HepG2 (cell line): ENCODE results near the gene DDC. TPM values are rescaled to one million over a fixed set of nuclear protein-coding genes. Genes with fewer than 3 reads are reported as not detected.

Experiments
- ARID2 ChIP-seq: sonication (generic); formaldehyde crosslinking; IDR thresholded peaks from 2 replicates; pipeline ENCODE4 v1.8.1; 2022; ENCODE audit warnings: mild to moderate bottlenecking, missing genetic modification reagents, borderline replicate concordance
- CENPX ChIP-seq: sonication (generic); formaldehyde crosslinking; IDR thresholded peaks from 2 replicates; pipeline ENCODE4 v1.9.0; 2021; ENCODE audit warnings: mild to moderate bottlenecking, missing genetic modification reagents, moderate library complexity
- IRF2 ChIP-seq: IDR thresholded peaks from 2 replicates; pipeline ENCODE4 v1.6.1; 2018; ENCODE audit warnings: missing genetic modification reagents, missing compliant biosample characterization
- KDM1A ChIP-seq: IDR thresholded peaks from 2 replicates; pipeline ENCODE4 v1.6.1; 2016; ENCODE audit warnings: missing compliant biosample characterization
- KLF6 ChIP-seq: IDR thresholded peaks from 2 replicates; pipeline ENCODE4 v1.8.0; 2016; ENCODE audit warnings: missing biosample characterization, missing genetic modification reagents
- KMT2B ChIP-seq: IDR thresholded peaks from 2 replicates; pipeline ENCODE4 v1.6.1; 2016; ENCODE audit warnings: missing genetic modification reagents, missing compliant biosample characterization
- NFE2 ChIP-seq: sonication (generic); formaldehyde crosslinking; IDR thresholded peaks from 2 replicates; pipeline ENCODE4 v1.4.0; 2020; ENCODE audit warnings: missing genetic modification reagents
- NFYC ChIP-seq: IDR thresholded peaks from 2 replicates; pipeline ENCODE4 v1.6.1; 2016; ENCODE audit warnings: missing genetic modification reagents, missing compliant biosample characterization
- NR3C1 ChIP-seq: sonication (generic); formaldehyde crosslinking; IDR thresholded peaks from 2 replicates; pipeline ENCODE4 v1.4.0; 2020; ENCODE audit warnings: missing genetic modification reagents
- REL ChIP-seq: sonication (generic); formaldehyde crosslinking; conservative IDR thresholded peaks from 2 replicates; pipeline ENCODE4 v1.8.0; 2022; ENCODE audit warnings: mild to moderate bottlenecking, missing genetic modification reagents, moderate library complexity
- ZBTB1 ChIP-seq: sonication (generic); formaldehyde crosslinking; IDR thresholded peaks from 2 replicates; pipeline ENCODE4 v1.4.0; 2020; ENCODE audit warnings: missing genetic modification reagents, borderline replicate concordance
- ZBTB8A ChIP-seq: sonication (generic); formaldehyde crosslinking; IDR thresholded peaks from 2 replicates; pipeline ENCODE4 v1.4.0; 2020; ENCODE audit warnings: mild to moderate bottlenecking, low read depth, missing genetic modification reagents, borderline replicate concordance
- ZMYM2 ChIP-seq: sonication (generic); formaldehyde crosslinking; IDR thresholded peaks from 2 replicates; pipeline ENCODE4 v1.8.0; 2022; ENCODE audit warnings: mild to moderate bottlenecking, missing genetic modification reagents
- ZNF343 ChIP-seq: sonication (generic); formaldehyde crosslinking; IDR thresholded peaks from 2 replicates; pipeline ENCODE4 v1.4.0; 2020; ENCODE audit warnings: mild to moderate bottlenecking, missing genetic modification reagents
- ZNF564 ChIP-seq: sonication (generic); formaldehyde crosslinking; IDR thresholded peaks from 2 replicates; pipeline ENCODE4 v1.8.1; 2023; ENCODE audit warnings: mild to moderate bottlenecking, missing genetic modification reagents
- ZNF672 ChIP-seq: sonication (generic); formaldehyde crosslinking; IDR thresholded peaks from 2 replicates; pipeline ENCODE4 v1.8.1; 2022; ENCODE audit warnings: missing genetic modification reagents
- ZNF776 ChIP-seq: sonication (generic); formaldehyde crosslinking; IDR thresholded peaks from 2 replicates; pipeline ENCODE4 v1.4.0; 2020; ENCODE audit warnings: mild to moderate bottlenecking, missing genetic modification reagents
- polyA plus RNA-seq, 8 experiments: library from polyadenylated mRNA; depleted of rRNA in 3 of 8; stranded (reverse) in 7 of 8; unstranded in 1 of 8; fragments of >200 nt; fragmentation: Illumina TruSeq in 4 of 8; extraction: Trizol in 4 of 8; gene quantifications; 2 replicates each; pipeline versions ENCODE4 v1.2.1 to v1.2.3, GENCODE V29; 2011 to 2016; ENCODE audit warnings: low read depth in 4 of 8, missing spikeins in 1 of 8, mixed read lengths in 1 of 8; ENCODE audit not compliant: insufficient read depth in 1 of 8
- total RNA-seq, 5 experiments: library from RNA; depleted of rRNA; stranded (reverse); fragments of >200 nt; fragmentation: Illumina TruSeq; extraction: Trizol; gene quantifications; 2 replicates each; pipeline ENCODE4 v1.2.3, GENCODE V29; 2016; ENCODE audit warnings: low read depth in 1 of 5
- TF ChIP-seq, protein P1 (sequence below): sonication (generic); formaldehyde crosslinking; IDR thresholded peaks from 2 replicates; pipeline ENCODE4 v1.8.0; 2022; ENCODE audit warnings: low read depth, missing genetic modification reagents
- TF ChIP-seq, protein P2 (sequence below): sonication (generic); formaldehyde crosslinking; IDR thresholded peaks from 2 replicates; pipeline ENCODE4 v1.5.0; 2020; ENCODE audit warnings: mild to moderate bottlenecking, missing genetic modification reagents
- TF ChIP-seq, protein P3 (sequence below): sonication (generic); formaldehyde crosslinking; IDR thresholded peaks from 2 replicates; pipeline ENCODE4 v1.5.1; 2020; ENCODE audit warnings: mild to moderate bottlenecking, missing genetic modification reagents, borderline replicate concordance
- TF ChIP-seq, protein P4 (sequence below): IDR thresholded peaks from 2 replicates; pipeline ENCODE4 v1.6.1; 2016
- TF ChIP-seq, protein P5 (sequence below): sonication (generic); formaldehyde crosslinking; IDR thresholded peaks from 2 replicates; pipeline ENCODE4 v1.4.0; 2020; ENCODE audit warnings: mild to moderate bottlenecking, missing genetic modification reagents

Gene DDC
- total and polyA plus RNA-seq, 2 of the 13 experiments (the other 11 are each of a cell fraction or from before 2014, with no cell fraction given): 11.7 to 93.3 TPM

DNA sequence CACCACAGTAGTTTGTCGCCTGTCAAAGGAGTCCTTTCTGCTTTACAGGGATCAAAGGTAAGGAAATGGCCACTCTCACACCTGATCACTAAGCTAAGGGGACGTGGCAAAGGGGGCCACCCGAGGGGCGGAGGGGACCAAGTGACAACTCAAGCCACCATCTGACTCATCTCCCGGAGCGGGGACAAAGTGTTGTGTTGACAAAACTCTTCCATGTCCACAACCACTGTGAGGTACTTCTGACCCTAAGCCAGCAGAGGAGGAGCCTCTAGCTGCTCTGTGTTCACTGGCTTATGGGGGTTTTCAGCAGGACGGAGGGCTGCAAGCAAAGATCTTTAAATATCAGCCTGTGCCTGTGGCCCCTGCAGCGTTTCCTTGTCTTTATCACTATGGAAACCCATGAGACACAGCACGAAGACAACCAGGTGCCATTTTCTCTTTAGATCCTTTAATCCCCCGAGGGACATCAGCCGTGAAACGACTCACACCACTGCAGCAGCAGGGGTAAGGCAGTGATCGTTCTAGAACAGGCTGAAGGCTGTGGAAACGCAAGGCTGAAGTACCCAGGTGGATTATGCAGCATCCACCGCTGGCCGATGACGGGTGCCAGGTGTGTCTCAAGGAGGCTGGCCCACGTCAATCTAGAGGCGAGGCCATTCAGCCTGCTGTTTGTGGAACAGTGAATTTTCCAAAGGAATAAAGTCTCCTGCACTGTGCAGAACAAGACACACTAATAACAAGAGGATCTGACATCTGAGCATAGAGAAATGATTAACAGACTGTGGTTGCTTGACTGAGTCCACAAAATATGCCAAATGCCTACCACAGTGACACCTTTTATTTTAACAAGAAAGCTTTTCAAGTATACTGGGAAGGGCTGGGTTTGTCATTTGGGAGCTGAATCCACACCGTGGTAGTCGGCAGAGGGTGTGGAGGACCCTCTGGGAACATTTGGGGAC is 26.6 kb upstream of the DDC start (continued):
- TF ChIP-seq, protein P1, sequence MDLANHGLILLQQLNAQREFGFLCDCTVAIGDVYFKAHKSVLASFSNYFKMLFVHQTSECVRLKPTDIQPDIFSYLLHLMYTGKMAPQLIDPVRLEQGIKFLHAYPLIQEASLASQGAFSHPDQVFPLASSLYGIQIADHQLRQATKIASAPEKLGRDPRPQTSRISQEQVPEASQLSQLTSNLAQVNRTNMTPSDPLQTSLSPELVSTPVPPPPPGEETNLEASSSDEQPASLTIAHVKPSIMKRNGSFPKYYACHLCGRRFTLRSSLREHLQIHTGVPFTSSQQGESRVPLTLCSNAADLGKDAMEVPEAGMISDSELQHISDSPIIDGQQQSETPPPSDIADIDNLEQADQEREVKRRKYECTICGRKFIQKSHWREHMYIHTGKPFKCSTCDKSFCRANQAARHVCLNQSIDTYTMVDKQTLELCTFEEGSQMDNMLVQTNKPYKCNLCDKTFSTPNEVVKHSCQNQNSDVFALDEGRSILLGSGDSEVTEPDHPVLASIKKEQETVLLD (CRISPR knock-in tag): no peak
- no peak for TF ChIP-seq ZNF672 (CRISPR knock-in tag)
- TF ChIP-seq, protein P2, sequence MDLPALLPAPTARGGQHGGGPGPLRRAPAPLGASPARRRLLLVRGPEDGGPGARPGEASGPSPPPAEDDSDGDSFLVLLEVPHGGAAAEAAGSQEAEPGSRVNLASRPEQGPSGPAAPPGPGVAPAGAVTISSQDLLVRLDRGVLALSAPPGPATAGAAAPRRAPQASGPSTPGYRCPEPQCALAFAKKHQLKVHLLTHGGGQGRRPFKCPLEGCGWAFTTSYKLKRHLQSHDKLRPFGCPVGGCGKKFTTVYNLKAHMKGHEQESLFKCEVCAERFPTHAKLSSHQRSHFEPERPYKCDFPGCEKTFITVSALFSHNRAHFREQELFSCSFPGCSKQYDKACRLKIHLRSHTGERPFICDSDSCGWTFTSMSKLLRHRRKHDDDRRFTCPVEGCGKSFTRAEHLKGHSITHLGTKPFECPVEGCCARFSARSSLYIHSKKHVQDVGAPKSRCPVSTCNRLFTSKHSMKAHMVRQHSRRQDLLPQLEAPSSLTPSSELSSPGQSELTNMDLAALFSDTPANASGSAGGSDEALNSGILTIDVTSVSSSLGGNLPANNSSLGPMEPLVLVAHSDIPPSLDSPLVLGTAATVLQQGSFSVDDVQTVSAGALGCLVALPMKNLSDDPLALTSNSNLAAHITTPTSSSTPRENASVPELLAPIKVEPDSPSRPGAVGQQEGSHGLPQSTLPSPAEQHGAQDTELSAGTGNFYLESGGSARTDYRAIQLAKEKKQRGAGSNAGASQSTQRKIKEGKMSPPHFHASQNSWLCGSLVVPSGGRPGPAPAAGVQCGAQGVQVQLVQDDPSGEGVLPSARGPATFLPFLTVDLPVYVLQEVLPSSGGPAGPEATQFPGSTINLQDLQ (CRISPR knock-in tag): no peak
- peak; percentile 20; the same call in 1 of the 2 replicates for TF ChIP-seq ZNF343 (CRISPR knock-in tag)
- TF ChIP-seq ARID2 (CRISPR knock-in tag): no peak
- TF ChIP-seq KLF6 (CRISPR knock-in tag): no peak
- no peak for TF ChIP-seq ZBTB8A (CRISPR knock-in tag)
- TF ChIP-seq ZMYM2 (CRISPR knock-in tag): no peak
- TF ChIP-seq REL: no peak
- TF ChIP-seq, protein P3, sequence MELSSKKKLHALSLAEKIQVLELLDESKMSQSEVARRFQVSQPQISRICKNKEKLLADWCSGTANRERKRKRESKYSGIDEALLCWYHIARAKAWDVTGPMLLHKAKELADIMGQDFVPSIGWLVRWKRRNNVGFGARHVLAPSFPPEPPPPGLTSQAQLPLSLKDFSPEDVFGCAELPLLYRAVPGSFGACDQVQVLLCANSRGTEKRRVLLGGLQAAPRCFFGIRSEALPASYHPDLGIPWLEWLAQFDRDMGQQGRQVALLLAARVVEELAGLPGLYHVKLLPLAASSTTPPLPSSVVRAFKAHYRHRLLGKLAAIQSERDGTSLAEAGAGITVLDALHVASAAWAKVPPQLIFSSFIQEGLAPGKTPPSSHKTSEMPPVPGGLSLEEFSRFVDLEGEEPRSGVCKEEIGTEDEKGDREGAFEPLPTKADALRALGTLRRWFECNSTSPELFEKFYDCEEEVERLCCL (CRISPR knock-in tag): no peak
- TF ChIP-seq, protein P4, sequence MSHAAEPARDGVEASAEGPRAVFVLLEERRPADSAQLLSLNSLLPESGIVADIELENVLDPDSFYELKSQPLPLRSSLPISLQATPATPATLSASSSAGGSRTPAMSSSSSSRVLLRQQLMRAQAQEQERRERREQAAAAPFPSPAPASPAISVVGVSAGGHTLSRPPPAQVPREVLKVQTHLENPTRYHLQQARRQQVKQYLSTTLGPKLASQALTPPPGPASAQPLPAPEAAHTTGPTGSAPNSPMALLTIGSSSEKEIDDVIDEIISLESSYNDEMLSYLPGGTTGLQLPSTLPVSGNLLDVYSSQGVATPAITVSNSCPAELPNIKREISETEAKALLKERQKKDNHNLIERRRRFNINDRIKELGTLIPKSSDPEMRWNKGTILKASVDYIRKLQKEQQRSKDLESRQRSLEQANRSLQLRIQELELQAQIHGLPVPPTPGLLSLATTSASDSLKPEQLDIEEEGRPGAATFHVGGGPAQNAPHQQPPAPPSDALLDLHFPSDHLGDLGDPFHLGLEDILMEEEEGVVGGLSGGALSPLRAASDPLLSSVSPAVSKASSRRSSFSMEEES (CRISPR knock-in tag): no peak
- peak; percentile 34; the same call in 1 of the 2 replicates for TF ChIP-seq KMT2B
- no peak for TF ChIP-seq ZBTB1
- no peak for TF ChIP-seq NFE2
- no peak for TF ChIP-seq CENPX (CRISPR knock-in tag)
- TF ChIP-seq, protein P5, sequence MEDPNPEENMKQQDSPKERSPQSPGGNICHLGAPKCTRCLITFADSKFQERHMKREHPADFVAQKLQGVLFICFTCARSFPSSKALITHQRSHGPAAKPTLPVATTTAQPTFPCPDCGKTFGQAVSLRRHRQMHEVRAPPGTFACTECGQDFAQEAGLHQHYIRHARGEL (CRISPR knock-in tag): no peak
- TF ChIP-seq ZNF564: 0 out of 2 replicates have a peak, but pooled peaks have one; percentile 37
- no peak for TF ChIP-seq NR3C1
- no peak; the same call in 1 of the 2 replicates for TF ChIP-seq KDM1A
- TF ChIP-seq IRF2 (CRISPR knock-in tag): no peak
- TF ChIP-seq NFYC (CRISPR knock-in tag): no peak
- TF ChIP-seq ZNF776 (CRISPR knock-in tag): no peak
